DMS53 treated with DMSO at 0.1 percent for 48 hours (cell line): ENCODE results near the gene PPT1.
A peak's percentile ranks its signal among the peaks of the same experiment; 100 is the strongest.
"Not testable (repeated sequence)": the region's sequence is repeated elsewhere in the genome, so short reads cannot be mapped to it uniquely, and the experiment has no call there.

Experiments used
- DNase-seq: peaks from one replicate; lab custom pipeline; 2025; ENCODE audit not compliant: unreplicated experiment; lab: John Stamatoyannopoulos, UW

PPT1 gene

DNA sequence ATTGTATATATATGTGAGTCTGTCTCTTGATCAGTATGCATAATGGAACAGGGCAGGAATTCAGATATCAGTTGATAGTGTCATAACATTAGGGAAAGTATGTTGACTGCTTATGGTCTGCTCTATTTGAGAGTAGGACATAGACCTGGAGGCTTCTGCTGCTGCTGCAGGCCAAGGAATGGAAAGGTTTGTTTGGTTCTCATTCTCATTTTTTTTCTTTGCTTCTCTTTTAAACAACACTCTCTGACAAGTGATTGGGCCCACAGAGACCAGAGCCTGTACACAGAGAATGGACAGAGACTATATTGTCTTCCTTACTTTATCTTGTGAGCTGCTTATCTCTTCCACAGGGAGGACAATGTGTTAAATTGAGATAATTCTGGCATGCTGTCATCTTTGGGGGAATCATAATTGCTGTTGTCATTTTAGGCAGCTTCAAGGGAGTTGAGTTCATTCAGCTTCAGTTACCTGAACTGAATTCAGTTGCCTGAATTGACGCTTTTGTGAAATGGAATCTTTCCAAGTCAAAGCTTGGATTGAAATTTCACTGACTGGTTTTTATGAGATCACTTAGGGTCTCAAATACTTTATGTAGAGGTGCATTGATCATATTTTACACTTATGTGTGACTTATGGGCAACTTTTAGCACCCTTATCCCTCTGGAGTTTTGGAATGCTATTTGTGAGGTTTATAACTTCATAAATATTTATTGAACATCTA lies 39.6 kb downstream of the PPT1 start:
- no peak for DNase-seq

DNA sequence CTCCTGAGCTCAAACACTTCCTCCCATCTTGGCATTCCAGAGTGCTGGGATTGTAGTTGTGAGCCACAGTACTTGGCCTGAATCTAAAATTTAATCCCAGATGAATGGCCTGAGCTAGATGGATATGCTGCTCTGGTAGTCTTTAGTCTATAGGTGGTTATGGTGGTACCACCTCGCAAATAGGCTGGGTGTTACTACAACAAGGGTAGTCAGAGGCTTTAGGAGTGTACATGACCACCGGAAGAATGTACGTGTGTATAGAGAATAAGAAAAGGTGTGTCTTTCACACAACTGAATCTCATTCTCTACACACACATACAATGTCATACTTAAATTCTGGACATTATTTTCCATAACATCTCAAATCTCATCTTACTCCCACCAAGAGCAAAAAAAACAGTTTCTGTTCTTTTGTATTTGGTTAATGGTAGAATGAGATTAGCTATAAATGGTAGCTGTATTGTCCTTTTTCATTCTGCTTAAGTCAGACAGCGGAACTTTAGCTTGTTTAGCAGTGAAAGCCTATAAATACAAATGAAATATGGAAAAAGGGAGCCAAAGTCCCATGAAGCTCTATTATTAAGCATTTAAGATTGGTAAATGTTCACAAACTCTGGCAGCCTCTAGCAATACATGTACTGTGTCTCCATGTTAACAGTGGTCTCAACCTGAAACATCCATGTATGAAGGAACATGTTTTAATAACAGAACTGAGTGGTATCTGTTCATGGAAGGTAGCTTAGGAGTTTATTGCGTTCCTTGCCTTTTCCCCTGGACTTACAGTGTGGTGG lies 40.3 kb downstream of the PPT1 start:
- no peak for DNase-seq

DNA sequence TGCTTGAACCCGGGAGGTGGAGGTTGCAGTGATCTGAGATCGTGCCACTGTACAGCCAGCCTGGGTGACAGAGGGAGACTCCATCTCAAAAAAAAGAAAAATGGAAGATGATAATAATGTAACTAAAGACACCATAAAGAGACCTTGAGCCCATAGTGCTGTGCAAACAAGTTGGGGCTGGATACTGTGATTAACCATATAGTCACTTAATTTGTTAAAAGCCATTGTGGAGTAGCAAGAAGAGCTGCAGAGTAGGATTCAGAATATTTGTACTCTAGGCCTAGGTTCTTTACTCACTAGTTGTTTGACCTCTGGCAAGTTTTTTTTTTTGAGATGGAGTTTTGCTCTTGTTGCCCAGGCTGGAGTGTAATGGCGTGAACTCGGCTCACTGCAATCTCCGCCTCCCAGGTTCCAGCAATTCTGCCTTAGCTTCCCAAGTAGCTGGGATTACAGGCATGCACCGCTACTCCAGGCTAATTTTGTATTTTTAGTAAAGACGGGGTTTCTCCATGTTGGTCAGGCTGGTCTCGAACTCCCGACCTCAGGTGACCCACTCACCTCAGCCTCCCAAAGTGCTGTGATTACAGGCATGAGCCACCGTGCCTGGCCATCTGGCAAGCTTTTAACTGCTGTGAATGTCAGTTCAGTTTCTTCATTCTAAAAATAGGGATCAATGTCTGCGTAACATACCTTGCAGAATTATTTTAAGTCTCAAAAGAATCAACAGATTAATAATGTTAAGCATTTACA lies 43.7 kb downstream of the PPT1 start:
- no peak for DNase-seq

DNA sequence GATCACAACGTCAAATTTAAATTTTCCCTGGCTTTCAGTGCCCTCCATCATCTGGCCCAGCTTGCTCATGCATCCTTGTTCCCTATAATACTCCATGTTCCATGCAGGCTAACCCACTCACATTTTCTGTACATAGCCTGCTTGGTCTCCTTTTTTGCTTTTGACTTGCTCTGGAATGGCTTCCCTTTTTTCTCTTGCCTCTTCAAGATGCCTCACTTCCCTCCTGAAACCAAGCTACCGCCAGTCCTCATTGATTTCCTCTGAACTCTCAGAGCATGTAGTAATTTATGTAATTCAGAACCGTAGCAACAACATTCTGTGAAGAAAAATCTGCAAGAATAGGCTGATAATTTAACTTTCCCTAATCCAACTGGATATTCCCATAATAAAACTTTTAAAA lies 46.2 kb downstream of the PPT1 start:
- no peak for DNase-seq

DNA sequence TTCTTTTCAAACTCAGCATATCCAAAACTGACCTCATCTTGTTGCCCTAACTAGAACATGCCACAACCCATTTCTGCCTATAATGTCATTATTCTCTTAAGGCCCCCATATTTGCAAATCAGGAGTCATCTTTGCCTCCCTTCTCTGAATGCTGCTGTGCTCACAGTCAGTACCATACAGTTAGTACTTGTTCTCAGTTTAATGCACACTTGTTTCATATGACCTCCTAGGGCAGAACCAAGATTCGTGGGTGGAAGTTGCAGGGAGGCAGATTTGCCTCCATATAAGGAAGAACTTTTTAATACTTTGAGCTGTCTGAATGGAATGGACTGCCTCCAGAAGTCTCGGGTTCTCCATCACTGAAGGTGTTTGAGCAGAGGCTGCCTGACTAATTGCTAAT lies 47.3 kb downstream of the PPT1 start:
- DNase-seq = no peak

DNA sequence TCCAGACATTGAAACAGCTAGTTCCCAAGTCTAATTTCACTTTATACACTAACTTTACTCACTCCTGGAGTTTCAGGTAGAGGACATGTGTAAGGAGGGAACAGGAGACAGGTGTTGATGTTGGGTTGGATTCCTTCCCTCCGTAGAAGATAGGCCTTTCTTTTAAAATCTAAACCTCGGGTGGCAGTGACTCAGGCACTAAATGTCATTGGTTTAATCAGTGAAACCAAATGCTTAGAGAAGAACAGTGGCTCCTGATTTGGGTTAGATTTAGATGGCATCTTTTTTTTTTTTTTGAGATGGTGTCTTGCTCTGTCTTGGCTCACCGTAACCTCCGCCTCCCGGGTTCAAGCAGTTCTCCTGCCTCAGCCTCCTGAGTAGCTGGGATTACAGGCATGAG lies 49.3 kb downstream of the PPT1 start:
- DNase-seq = no peak

DNA sequence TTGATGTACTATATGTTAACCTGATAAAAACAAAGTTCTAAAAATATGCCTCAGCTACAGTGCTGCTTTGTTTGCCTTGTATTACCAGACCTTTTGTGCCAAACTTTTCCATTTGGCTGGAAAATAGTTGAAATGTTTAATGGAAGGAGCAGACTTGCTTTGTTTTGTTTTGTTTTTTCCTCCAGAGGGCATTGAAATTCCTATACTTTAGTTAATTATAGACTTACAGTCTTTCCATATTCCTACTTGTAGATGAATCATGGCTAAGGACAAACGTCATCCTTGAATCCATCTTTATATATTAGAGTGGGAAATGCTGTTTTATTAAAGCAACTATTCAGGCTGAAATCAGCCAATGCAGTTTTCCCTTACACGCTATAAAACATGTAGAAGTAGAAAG lies 49.8 kb downstream of the PPT1 start:
- no peak for DNase-seq

DNA sequence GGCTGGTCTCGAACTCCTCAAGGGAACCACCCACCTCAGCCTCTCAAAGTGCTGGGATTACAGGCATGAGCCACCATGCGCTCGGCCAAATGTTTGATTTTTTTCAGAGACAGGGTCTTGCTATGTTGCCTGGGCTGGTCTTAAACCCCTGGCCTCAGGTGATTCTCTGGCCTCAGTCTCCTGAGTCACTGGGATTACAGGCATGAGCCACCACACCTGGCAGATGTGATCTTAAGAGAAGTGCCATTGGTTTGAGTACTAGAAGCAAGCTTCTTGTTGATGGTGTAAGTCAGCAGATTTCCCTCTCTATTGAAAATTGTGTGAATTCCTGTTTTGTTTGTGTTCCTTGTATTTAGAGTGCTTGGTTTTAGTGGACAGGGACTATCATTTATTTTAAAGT lies 51.3 kb downstream of the PPT1 start:
- no peak for DNase-seq

DNA sequence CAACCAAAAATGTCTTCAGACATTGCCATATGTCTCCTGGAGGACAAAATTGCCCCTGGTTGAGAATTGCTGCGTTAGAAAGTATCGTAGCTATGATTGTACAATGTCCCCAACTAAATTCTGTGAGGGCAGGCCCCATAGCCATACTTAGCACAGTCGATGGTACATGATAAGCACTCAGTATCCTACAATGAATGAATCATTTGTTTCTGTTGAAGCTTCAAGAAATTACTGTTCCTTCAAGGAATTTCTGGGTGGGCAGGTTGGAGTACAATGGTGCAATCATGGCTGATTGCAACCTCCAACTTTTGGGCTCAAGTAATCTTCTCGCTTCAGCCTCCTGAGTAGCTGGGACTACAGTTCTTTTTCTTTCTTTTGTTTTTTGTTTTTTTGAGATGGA lies 51.9 kb downstream of the PPT1 start:
- no peak for DNase-seq

DNA sequence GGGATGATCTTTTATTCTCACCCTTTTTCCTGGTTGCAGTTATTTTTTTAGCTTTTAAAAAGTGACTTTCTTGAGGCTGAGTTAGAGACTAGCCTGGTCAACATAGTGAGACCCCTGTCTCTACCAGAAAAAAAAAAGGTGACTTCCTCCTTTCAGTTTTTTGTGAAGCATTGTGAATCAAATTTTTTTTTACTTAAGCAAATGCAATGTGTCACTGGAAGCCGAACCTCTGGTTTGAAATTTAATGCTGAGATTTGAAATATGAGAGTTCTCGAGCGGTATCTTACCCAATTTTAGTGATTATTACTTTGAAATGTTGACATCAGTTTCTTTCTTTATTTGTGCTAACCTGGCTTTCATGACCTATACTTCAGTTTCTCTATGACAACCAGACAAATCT lies 52.9 kb downstream of the PPT1 start:
- no peak for DNase-seq

DNA sequence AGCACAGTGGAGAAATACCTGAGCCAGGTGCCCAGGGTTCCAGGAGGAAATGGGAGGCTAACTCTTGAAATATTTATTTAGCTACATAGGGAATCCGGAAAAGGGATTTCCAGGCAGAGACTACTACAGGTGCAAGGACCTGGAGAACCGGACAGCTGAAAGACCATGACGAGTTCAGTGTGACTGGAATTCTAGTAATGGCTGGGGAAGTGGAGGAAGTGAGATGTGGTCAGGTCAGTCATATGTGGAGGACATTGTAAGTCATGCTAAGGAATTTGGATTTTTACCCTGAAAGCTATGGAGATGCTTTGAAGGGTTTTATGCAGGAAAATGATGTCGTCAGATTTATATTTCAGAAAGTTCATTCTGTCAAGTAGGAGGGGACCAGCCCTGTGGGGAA lies 54.7 kb downstream of the PPT1 start:
- DNase-seq = no peak

DNA sequence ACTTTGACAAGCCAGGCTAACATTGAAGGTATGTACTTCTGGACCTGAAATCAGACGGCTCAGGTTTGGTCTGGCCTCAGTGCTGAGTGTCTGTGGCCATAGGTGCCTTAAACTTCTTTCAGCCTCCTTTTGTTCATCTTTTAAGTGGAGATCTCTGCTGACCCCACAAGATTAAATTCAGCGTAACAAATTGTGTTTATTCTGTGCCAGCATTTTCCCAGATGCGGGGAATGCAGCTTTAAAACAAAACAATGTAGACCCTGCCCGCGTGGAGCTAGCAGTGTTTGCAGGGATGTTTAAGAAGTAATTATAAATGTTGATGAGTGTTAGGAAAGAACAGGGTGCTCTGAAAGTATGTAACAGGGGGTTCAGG lies 55.6 kb downstream of the PPT1 start:
- DNase-seq = no peak

DNA sequence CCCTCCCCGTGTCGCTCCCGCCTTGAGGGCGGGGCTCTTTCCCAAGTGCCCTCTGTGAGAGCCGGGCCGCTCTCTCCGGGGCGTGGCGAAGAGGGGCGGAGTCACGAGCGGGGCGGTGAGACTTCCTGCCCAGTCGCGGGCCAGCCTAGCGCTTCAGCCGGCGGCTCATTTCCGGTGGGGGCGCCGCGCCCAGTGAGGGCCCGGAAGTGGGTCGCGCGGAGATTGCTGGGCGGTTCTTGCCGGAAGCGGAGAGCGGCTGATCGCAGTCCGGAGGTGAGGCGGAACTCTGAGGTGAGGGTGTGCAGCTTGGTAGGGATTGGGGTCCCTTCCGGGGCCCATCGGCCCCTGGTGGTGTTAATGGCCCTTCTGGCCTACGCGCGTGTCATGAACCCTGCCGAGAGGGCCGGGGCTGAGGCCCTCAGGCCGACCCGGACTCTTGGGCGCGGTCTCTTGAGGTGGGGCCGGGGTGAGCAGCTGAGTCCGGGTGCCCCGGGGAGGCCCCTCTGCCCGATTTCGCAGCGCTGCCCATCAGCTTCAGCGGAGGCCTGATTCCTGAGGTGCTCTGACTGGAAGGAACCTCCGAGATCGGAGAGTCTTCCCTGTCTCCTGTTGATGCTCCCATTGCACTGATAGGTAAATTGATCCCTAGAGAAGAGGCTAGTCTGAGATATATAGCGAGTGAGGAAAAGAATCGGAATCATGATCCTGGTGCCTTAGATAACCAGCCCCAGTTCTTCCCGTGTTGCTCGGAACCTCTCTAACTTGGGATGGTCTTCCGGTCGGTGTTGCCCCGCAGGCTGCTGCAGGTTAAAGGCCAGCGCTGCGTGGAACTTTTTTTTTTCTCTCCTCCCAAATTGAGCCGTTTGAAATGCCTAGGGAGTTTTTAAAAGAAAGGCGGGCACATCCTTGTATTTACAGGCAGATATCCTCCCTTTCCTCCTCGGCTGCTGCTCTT lies 56.3 kb downstream of the PPT1 start, which contains the start of gene CAP1:
Gene CAP1 (plus strand): TSS at position 219 of the 955 bp plus-strand sequence. CDS start 18,618 bp downstream, outside the sequence.
- DNase-seq = peak; percentile 93

DNA sequence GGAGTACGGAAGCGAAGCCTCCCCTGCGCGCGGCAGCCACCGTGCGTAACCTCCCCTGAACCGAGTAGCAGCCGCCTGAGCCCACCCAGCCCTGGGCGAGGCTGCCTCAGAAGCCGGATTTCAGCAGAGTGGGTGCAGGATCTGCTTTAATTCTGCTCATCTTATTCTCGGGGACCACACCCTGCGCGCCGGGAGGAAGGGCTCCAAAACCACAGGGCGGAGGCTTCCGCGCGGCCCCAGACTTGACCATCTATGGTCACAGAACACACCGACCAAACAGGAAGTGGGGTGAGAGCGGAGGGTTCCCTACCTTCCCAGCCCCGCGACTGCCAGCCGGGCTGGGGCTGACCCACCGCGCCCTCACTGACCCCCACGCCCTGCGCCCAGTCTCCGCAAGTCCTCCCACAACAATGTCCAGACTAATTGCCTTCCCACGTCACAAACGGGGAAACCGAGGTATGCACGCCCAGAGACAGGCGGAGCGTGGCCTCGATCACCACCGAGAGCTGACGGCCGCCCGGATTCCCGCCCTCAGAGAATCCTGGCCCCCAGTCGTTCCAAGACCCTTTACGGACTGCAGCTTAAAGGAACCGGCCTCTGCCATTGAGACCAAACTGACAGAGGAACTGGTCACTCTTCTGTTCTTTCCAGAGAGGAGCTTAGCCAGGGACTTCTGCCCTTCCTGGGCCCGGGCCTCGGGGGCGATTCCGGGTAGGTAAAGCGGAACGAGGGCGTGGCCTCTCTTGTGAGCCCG lies 57.1 kb downstream of the PPT1 start:
- DNase-seq = peak; percentile 69

DNA sequence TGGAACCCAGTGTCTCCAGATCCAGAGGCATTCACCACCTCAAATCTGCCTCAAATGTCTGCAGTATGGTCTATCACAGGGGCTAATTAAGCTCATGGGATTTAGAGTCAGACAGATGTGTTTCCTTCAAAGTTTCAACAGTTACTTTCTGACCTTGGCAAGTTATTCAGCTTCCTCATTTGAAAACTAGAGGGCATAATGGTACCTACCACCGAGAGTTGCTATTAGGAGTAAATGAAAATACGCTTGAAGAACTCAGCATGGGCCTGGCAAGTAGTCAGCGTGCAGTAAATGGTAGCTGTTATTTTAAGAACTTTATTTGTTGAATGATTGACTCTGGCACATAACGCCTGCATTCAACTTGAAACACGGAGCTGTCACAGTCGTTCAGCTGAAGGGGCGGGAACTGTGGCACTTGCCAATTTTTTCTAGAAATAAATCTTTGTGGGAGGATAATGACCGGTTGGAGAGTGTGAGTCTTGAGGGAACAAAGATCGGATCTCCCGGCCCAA lies 57.8 kb downstream of the PPT1 start:
- DNase-seq = no peak

DNA sequence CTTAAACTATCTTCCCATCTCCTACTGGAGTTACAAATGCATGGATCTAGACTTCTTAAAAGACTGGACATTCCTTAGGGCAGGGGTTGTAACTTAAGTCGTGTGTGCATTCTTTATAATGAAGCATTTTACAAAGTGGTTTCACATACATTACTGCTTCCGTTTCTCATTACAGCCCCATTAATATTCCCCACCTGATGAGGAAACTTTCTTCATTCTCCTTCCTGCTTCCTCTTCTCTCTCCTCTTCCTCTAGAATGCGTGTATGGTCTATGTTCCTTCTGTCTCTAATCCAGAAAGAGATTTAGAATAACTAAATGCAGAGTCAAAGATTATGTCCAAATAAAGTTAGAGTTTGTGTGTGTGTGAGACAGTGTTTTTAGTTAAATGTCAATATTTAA lies 58.4 kb downstream of the PPT1 start:
- no peak for DNase-seq

DNA sequence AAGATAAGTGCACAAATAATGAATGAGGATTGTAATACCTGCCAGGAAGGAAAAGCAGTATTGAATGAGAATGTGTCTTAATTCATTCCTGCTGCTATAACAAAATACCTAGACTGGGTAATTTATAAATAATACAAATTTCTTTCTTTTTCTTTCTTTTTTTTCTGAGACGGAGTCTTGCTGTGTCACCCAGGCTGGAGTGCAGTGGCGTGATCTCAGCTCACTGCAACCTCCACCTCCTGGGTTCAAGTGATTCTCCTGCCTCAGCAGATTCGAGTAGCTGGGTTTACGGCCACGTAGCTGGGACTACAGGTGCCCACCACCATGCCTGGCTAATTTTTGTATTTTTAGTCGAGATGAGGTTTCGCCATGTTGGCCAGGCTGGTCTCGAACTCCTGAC lies 59.8 kb downstream of the PPT1 start:
- DNase-seq = not testable (repeated sequence)

DNA sequence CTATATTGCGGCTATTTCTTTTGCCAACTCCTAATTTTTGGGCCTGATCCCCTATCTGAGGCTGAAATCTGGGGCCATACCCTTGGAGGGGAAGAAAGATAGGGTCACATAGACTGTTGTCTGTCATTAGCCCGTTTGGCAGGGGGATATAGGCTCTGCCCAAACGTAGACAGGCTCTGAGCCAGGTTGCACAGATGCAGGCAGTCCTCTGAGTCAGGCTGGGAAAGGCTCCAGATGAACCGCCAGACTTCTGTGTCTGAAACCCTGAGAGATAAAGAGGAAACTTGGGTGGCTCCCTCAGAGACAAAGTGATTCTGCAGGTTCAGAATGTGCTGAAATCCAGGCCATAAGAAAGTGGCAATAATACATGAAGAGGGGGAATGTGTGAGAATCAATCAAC lies 60.5 kb downstream of the PPT1 start:
- no peak for DNase-seq

DNA sequence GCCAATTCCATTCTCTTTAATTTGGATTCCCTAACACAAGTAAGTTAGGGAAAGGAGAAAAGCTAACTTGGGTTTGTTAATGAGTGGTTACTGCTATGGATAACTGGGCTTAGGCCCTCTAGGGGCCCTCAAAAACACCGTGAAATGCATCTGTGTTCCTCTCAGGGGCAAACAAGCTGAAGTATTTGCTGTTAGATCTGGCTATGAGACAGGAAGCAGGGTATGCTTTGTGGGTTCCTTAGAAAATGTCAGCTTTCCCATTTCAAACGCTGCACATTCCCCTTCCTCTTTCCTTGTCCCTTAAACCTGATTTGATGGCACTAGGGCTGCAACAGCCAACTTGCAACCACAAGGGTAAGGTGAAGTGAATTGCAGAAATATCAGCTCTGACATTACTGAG lies 62.2 kb downstream of the PPT1 start:
- no peak for DNase-seq
